Muscle layer of colon (tissue), 2 donors: ENCODE data around the gene UST.

Experiments
- H3K27ac ChIP-seq: one replicate; pipeline ENCODE4 v1.7.0; 2013; ENCODE audit warnings: low read depth, mild to moderate bottlenecking, low read length, moderate library complexity
- H3K27me3 ChIP-seq, 2 donors: one replicate each; pipeline ENCODE4 v1.7.0; 2013; ENCODE audit warnings: low read length in 2 of 2, mild to moderate bottlenecking in 2 of 2; ENCODE audit not compliant: insufficient read depth in 2 of 2, control insufficient read depth in 1 of 2
- H3K36me3 ChIP-seq: one replicate; pipeline ENCODE4 v1.7.0; 2013; ENCODE audit warnings: mild to moderate bottlenecking, low read length; ENCODE audit not compliant: insufficient read depth
- H3K4me1 ChIP-seq: one replicate; pipeline ENCODE4 v1.7.0; 2013; ENCODE audit warnings: mild to moderate bottlenecking, low read length; ENCODE audit not compliant: insufficient read depth
- H3K4me3 ChIP-seq, 2 donors: one replicate each; pipeline ENCODE4 v1.7.0; 2013; ENCODE audit warnings: low read length in 2 of 2, low read depth in 1 of 2, mild to moderate bottlenecking in 1 of 2, moderate library complexity in 1 of 2
- H3K9ac ChIP-seq: one replicate; pipeline ENCODE4 v1.7.0; 2013; ENCODE audit warnings: low read length
- H3K9me3 ChIP-seq: one replicate; pipeline ENCODE4 v1.7.0; 2013; ENCODE audit warnings: mild to moderate bottlenecking, low read length
- donor health status: abdominal sarcoma.
- donor health status: Adenocarcinoma of cecum.

The UST gene

GRCh38 chr6:148884461-148884860 is 137.6 kb downstream of the UST start:
- Histone ChIP-seq H3K27ac (no peak overlapping the region), H3K4me3 (no peak overlapping the region), H3K9me3 (no peaks in the 10 kb centered on the region), H3K9ac (no peak overlapping the region), H3K27me3 (no peaks in the 10 kb centered on the region), H3K4me1 (peaks cover 39% of the 10 kb centered on the region), H3K36me3 (no peaks in the 10 kb centered on the region)

GRCh38 chr6:148885136-148885865 is 138.5 kb downstream of the UST start:
- H3K9ac ChIP-seq: no peak overlapping the region
- no peaks in the 10 kb centered on the region for H3K27me3 ChIP-seq
- no peaks in the 10 kb centered on the region for H3K9me3 ChIP-seq
- peaks cover 44% of the 10 kb centered on the region for H3K4me1 ChIP-seq
- H3K36me3 ChIP-seq: no peaks in the 10 kb centered on the region
- H3K4me3 ChIP-seq: no peak overlapping the region
- no peak overlapping the region for H3K27ac ChIP-seq

- Histone ChIP-seq H3K9me3 (no peaks in the 10 kb centered on the region), H3K9ac (no peak overlapping the region), H3K4me3 (no peak overlapping the region), H3K4me1 (peaks cover 44% of the 10 kb centered on the region), H3K36me3 (no peaks in the 10 kb centered on the region), H3K27me3 (no peaks in the 10 kb centered on the region), H3K27ac (no peak overlapping the region)
Observed at GRCh38 chr6:148885925-148886845, 139.4 kb downstream of the UST start.

GRCh38 chr6:148887181-148887580 is 140.4 kb downstream of the UST start:
- Histone ChIP-seq H3K27ac (no peak overlapping the region), H3K36me3 (no peaks in the 10 kb centered on the region), H3K4me1 (peaks cover 44% of the 10 kb centered on the region), H3K9ac (no peak overlapping the region), H3K4me3 (no peak overlapping the region), H3K9me3 (no peaks in the 10 kb centered on the region), H3K27me3 (no peaks in the 10 kb centered on the region)

GRCh38 chr6:148888856-148889255 is 142.0 kb downstream of the UST start:
- Histone ChIP-seq H3K9me3 (no peaks in the 10 kb centered on the region), H3K27me3 (no peaks in the 10 kb centered on the region), H3K27ac (no peak overlapping the region), H3K4me3 (no peak overlapping the region), H3K4me1 (peaks cover 44% of the 10 kb centered on the region), H3K9ac (no peak overlapping the region), H3K36me3 (no peaks in the 10 kb centered on the region)

GRCh38 chr6:148890096-148890495 is 143.3 kb downstream of the UST start:
- peaks cover 38% of the 10 kb centered on the region for H3K4me1 ChIP-seq
- no peak overlapping the region for H3K27ac ChIP-seq
- H3K27me3 ChIP-seq: no peaks in the 10 kb centered on the region
- H3K4me3 ChIP-seq: no peak overlapping the region
- no peaks in the 10 kb centered on the region for H3K36me3 ChIP-seq
- H3K9me3 ChIP-seq: no peaks in the 10 kb centered on the region
- no peak overlapping the region for H3K9ac ChIP-seq

- Histone ChIP-seq H3K27me3 (no peaks in the 10 kb centered on the region), H3K36me3 (no peaks in the 10 kb centered on the region), H3K4me3 (no peak overlapping the region), H3K27ac (no peak overlapping the region), H3K9me3 (no peaks in the 10 kb centered on the region), H3K9ac (no peak overlapping the region), H3K4me1 (peaks cover 31% of the 10 kb centered on the region)
Observed at GRCh38 chr6:148890652-148891404, 144.0 kb downstream of the UST start.

- H3K4me3 ChIP-seq: no peak overlapping the region
- H3K36me3 ChIP-seq: no peaks in the 10 kb centered on the region
- H3K27ac ChIP-seq: no peak overlapping the region
- peaks cover 26% of the 10 kb centered on the region for H3K4me1 ChIP-seq
- H3K9ac ChIP-seq: no peak overlapping the region
- H3K27me3 ChIP-seq: no peaks in the 10 kb centered on the region
- H3K9me3 ChIP-seq: no peaks in the 10 kb centered on the region
Observed at GRCh38 chr6:148891405-148891783, 144.6 kb downstream of the UST start.

GRCh38 chr6:148892247-148892646 is 145.4 kb downstream of the UST start:
- no peak overlapping the region for H3K4me3 ChIP-seq
- no peak overlapping the region for H3K27ac ChIP-seq
- no peaks in the 10 kb centered on the region for H3K36me3 ChIP-seq
- H3K27me3 ChIP-seq: no peaks in the 10 kb centered on the region
- no peaks in the 10 kb centered on the region for H3K9me3 ChIP-seq
- H3K4me1 ChIP-seq: peaks cover 22% of the 10 kb centered on the region
- H3K9ac ChIP-seq: no peak overlapping the region

GRCh38 chr6:148893073-148893472 is 146.2 kb downstream of the UST start:
- Histone ChIP-seq H3K4me3 (no peak overlapping the region), H3K9me3 (no peaks in the 10 kb centered on the region), H3K27ac (no peak overlapping the region), H3K27me3 (no peaks in the 10 kb centered on the region), H3K36me3 (no peaks in the 10 kb centered on the region), H3K4me1 (peaks cover 17% of the 10 kb centered on the region), H3K9ac (no peak overlapping the region)

GRCh38 chr6:148893481-148893880 is 146.7 kb downstream of the UST start:
- peaks cover 14% of the 10 kb centered on the region for H3K4me1 ChIP-seq
- H3K9me3 ChIP-seq: no peaks in the 10 kb centered on the region
- H3K36me3 ChIP-seq: no peaks in the 10 kb centered on the region
- no peak overlapping the region for H3K27ac ChIP-seq
- H3K4me3 ChIP-seq: no peak overlapping the region
- no peak overlapping the region for H3K9ac ChIP-seq
- H3K27me3 ChIP-seq: no peaks in the 10 kb centered on the region
